Adrenal gland (tissue), 12 donors: Measurements from ENCODE around the gene CPLANE2. TPM values are rescaled to one million over a fixed set of nuclear protein-coding genes. Genes with fewer than 3 reads are reported as not detected.

Experiments used
- DNase-seq, 7 donors: peaks; one replicate each; pipeline ENCODE4 v3.0.0-alpha.2; 2019 to 2020
- H3K27ac ChIP-seq, 5 donors: fragments of 200-600 bp; sonication (generic) in 4 of 5; 1 replicate in 3 of 5; 2 replicates in 2 of 5; pipeline versions ENCODE4 v1.5.1 to v1.8.0; 2016 to 2020; ENCODE audit warnings: mild to moderate bottlenecking in 1 of 5
- H3K27me3 ChIP-seq: fragments of 200-600 bp; 2 replicates; pipeline ENCODE4 v1.8.0; 2021
- H3K36me3 ChIP-seq, 2 donors: fragments of 200-600 bp; replicated peaks in 1 of 2; 1 replicate in 1 of 2; 2 replicates in 1 of 2; pipeline versions ENCODE4 v1.5.1 to v1.8.0; 2018 to 2022
- H3K4me1 ChIP-seq, 2 donors: fragments of 200-600 bp; replicated peaks in 1 of 2; 1 replicate in 1 of 2; 2 replicates in 1 of 2; pipeline versions ENCODE4 v1.5.1 to v1.8.0; 2018 to 2021
- H3K4me3 ChIP-seq, 4 donors: fragments of 200-600 bp; sonication (generic) in 3 of 4; one replicate each; pipeline ENCODE4 v1.5.1; 2016 to 2018
- H3K9me3 ChIP-seq, 3 donors: fragments of 200-600 bp; sonication (generic) in 1 of 3; replicated peaks in 1 of 3; 1 replicate in 2 of 3; 2 replicates in 1 of 3; pipeline versions ENCODE4 v1.5.1 to v1.8.0; 2016 to 2021
- POLR2A ChIP-seq, 2 donors: fragments of 450-650 bp; IDR thresholded peaks; one replicate each; pipeline ENCODE4 v1.6.1; 2017; ENCODE audit warnings: antibody characterized with exemption in 2 of 2, mild to moderate bottlenecking in 2 of 2, moderate library complexity in 1 of 2
- WGBS, 4 donors: extraction: QIAGEN DNeasy Blood & Tissue Kit in 2 of 4; methylation state at CpG; one replicate each; pipeline versions ENCODE4 v1.1.5 to v1.1.7; 2013 to 2017; 5-methylcytosine and 5-hydroxymethylcytosine counted together
- intact Hi-C, 2 donors: fragments of 100-400 bp; cut with DNase I; formaldehyde crosslinking; loops; one replicate each; pipeline versions ENCODE4 v1.14.1 to v1.15.0; 2022 to 2023
- polyA plus RNA-seq, 3 donors: library from polyadenylated mRNA; stranded (reverse); fragments of 200-250 nt in 2 of 3; fragments of 350-450 nt in 1 of 3; fragmentation: Illumina TruSeq in 1 of 3; extraction: RNeasy Lipid Tissue Mini Kit (QIAGEN cat#74804) in 1 of 3; gene quantifications; one replicate each; pipeline ENCODE4 v1.2.3, GENCODE V29; 2013 to 2014
- total RNA-seq, 9 donors: library from RNA; depleted of rRNA in 4 of 9; stranded (reverse); fragments of >200 nt in 4 of 9; fragments of 120-200 nt in 1 of 9; fragmentation: NEBNext Ultra II Directional in 1 of 9; extraction: Animal tissue kit (Norgen Biotek cat#: 25700) in 1 of 9; gene quantifications; one replicate each; pipeline versions ENCODE4 v1.1.0 to v1.2.4, GENCODE V29; 2013 to 2023
- TF ChIP-seq, protein P1 (sequence below), 6 experiments: fragments of 450-650 bp in 4 of 6; fragments of 200-600 bp in 2 of 6; sonication (generic) in 1 of 6; IDR thresholded peaks; 1 replicate in 5 of 6; 2 replicates in 1 of 6; pipeline versions ENCODE4 v1.5.1 to v1.8.0; 2016 to 2021; ENCODE audit warnings: antibody characterized with exemption in 6 of 6, mild to moderate bottlenecking in 2 of 6, moderate library complexity in 1 of 6
- donor health status: healthy with polysubstance abuse.
- donor health status: Bipolar disorder and iron deficiency.
- donor health status: DM: yes; HTN: yes; CAD: no.
- donor health status: DM: no; HTN: no; CAD: no.
- donor health status: DM: no; HTN: no; CAD: no.
- donor health status: DM: yes; HTN: yes; CAD: no.

The CPLANE2 gene
- total and polyA plus RNA-seq, 12 donors = 2.8 to 21.3 (median 11.5) TPM

DNA sequence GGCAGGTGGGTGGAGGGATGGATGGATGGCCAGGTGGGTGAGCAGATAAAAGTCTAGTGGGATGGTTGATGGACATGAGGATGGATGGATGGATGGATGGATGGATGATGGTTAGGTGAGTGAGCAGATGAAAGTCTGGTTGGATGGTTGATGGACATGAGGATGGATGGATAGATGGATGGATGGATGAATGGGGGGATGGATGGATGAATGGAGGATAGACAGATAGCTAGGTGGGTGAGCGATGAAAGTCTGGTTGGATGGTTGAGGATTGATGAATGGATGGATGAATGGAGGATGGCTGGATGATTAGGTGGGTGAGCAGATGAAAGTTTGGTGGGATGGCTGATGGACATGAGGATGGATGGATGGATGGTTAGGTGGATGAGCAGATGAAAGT is 15.5 kb downstream of the CPLANE2 start:
- peaks cover 4 to 7% of the 10 kb centered on the region in 2 donors for H3K4me1 ChIP-seq
- H3K27ac ChIP-seq = no peak overlapping the region
- 93 to 100% (median 95%) methylated on average over 1 of the region's 1 CpG for WGBS, 4 donors
- no peaks in the 10 kb centered on the region for H3K9me3 ChIP-seq
- no peak overlapping the region for H3K4me3 ChIP-seq
- intact Hi-C loops = no loop called here
- no peak for TF ChIP-seq POLR2A (IDR thresholded peaks at IDR 0.05)
- TF ChIP-seq, protein P1, sequence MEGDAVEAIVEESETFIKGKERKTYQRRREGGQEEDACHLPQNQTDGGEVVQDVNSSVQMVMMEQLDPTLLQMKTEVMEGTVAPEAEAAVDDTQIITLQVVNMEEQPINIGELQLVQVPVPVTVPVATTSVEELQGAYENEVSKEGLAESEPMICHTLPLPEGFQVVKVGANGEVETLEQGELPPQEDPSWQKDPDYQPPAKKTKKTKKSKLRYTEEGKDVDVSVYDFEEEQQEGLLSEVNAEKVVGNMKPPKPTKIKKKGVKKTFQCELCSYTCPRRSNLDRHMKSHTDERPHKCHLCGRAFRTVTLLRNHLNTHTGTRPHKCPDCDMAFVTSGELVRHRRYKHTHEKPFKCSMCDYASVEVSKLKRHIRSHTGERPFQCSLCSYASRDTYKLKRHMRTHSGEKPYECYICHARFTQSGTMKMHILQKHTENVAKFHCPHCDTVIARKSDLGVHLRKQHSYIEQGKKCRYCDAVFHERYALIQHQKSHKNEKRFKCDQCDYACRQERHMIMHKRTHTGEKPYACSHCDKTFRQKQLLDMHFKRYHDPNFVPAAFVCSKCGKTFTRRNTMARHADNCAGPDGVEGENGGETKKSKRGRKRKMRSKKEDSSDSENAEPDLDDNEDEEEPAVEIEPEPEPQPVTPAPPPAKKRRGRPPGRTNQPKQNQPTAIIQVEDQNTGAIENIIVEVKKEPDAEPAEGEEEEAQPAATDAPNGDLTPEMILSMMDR (IDR thresholded peaks at IDR 0.05) = no peak
- no peaks in the 10 kb centered on the region for H3K27me3 ChIP-seq
- DNase-seq = no peak
- H3K36me3 ChIP-seq = no peaks in the 10 kb centered on the region

DNA sequence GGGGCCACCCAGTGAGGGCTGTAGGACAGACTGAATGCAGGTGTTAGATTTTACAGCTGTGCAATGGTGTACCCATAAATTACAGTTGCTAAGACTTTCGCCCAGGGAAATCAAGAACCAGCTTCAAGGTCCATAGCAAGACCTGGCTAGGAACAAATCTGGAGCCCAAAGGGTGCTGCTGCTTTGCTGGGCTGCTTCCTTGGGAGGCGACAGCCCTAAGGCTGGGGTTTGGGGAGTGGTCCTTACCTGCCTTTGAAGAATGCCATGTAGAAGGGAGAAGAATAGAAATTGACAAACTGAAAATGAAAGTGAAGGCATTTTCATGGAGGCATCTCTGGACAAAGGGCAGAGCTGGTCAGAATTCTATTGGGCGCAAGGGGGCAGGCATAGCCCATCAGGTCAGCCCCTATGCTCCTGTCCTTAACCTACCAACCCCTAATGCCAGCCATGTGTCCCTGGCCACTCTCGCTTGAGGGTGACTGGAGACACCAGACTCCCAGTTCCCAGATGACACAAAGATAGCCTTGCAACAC is 16.9 kb downstream of the CPLANE2 start:
- no peaks in the 10 kb centered on the region for H3K36me3 ChIP-seq
- intact Hi-C loops = no loop called here
- H3K4me3 ChIP-seq = no peak overlapping the region
- H3K4me1 ChIP-seq = peaks cover 6 to 14% of the 10 kb centered on the region in 2 donors
- H3K27ac ChIP-seq = no peak overlapping the region
- no peak for DNase-seq
- H3K9me3 ChIP-seq = no peaks in the 10 kb centered on the region
- TF ChIP-seq, protein P1 (IDR thresholded peaks at IDR 0.05) = no peak
- TF ChIP-seq POLR2A (IDR thresholded peaks at IDR 0.05) = no peak
- H3K27me3 ChIP-seq = no peaks in the 10 kb centered on the region
- 87 to 92% (median 88%) methylated on average over 4 of the region's 4 CpGs for WGBS, 4 donors

DNA sequence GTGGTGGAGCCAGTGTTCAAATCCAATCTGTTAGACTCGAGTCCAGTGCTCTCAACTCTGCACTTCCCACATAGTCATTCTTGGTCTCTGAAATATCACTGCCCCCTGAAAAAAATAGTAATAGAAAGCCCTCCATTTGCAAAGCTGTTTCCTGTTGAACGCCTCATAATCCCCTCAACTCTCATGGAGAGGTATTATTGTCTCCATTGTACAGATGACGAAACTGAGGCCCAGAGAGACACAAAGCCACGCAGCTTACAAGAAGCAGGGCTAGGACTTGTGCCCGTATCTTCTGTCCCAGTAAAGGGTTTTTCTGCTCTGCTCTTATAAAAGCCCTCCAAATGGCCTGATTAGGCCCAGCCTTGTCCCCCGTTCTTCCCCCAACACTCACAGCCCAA is 18.3 kb downstream of the CPLANE2 start:
- no peaks in the 10 kb centered on the region for H3K27me3 ChIP-seq
- H3K27ac ChIP-seq = no peak overlapping the region
- intact Hi-C loops = no loop called here
- no peaks in the 10 kb centered on the region for H3K36me3 ChIP-seq
- 95 to 97% (median 96%) methylated on average over 6 of the region's 6 CpGs for WGBS, 4 donors
- H3K4me1 ChIP-seq = peaks cover 6 to 14% of the 10 kb centered on the region in 2 donors
- no peaks in the 10 kb centered on the region for H3K9me3 ChIP-seq
- no peak for TF ChIP-seq POLR2A (IDR thresholded peaks at IDR 0.05)
- TF ChIP-seq, protein P1 (IDR thresholded peaks at IDR 0.05) = no peak
- no peak overlapping the region for H3K4me3 ChIP-seq
- DNase-seq = no peak

- peak in 3 of 7 donors; percentile 32 to 62 (median 32) for DNase-seq
- H3K4me3 ChIP-seq = peak overlapping the region in 1 of 4 donors; percentile 50
- intact Hi-C loops = no loop called here
- H3K27ac ChIP-seq = peak overlapping the region in 1 of 5 donors; percentile 84
- TF ChIP-seq, protein P1 (IDR thresholded peaks at IDR 0.05) = no peak
- WGBS, 4 donors = 70 to 86% (median 80%) methylated on average over 8 to 12 of the region's 12 CpGs
- H3K4me1 ChIP-seq = peaks cover 6 to 14% of the 10 kb centered on the region in 2 donors
- H3K9me3 ChIP-seq = no peaks in the 10 kb centered on the region
- no peaks in the 10 kb centered on the region for H3K36me3 ChIP-seq
- no peaks in the 10 kb centered on the region for H3K27me3 ChIP-seq
Measured at GRCh38 chr1:16218014-16218673, 18.8 kb downstream of the CPLANE2 start.
